ENCODE data around the gene FAM237A.

- TF ChIP-seq POLR2A (IDR thresholded peaks at IDR 0.05) (no peak), CTCF (IDR thresholded peaks at IDR 0.05) (no peak), POLR2AphosphoS5 (IDR thresholded peaks at IDR 0.05) (no peak), EP300 (IDR thresholded peaks at IDR 0.05; ENCODE audit: low read depth) (no peak)
Measured at GRCh38 chr2:206603243-206603642, 39.0 kb upstream of the FAM237A start.

Data from transverse colon (tissue), 4 donors.